ENCODE measurements around the gene MYO9A. TPM values are rescaled to one million over a fixed set of nuclear protein-coding genes. Genes with fewer than 3 reads are reported as not detected.

The MYO9A gene
- polyA plus RNA-seq, 1 donor: 37.5 TPM

GRCh38 chr15:71808311-71809020 is 309.5 kb downstream of the MYO9A start:
- no peak for DNase-seq

GRCh38 chr15:71807691-71808091 is 310.3 kb downstream of the MYO9A start:
- no peak for DNase-seq

GRCh38 chr15:71807125-71807629 is 310.8 kb downstream of the MYO9A start:
- no peak for DNase-seq

GRCh38 chr15:71806452-71806931 is 311.5 kb downstream of the MYO9A start:
- DNase-seq: no peak

GRCh38 chr15:71804695-71805470 is 313.1 kb downstream of the MYO9A start:
- no peak for DNase-seq

- no peak for DNase-seq
These were observed 313.7 kb downstream of the MYO9A start for GRCh38 chr15:71804226-71804625.

GRCh38 chr15:71802770-71803169 is 315.2 kb downstream of the MYO9A start:
- DNase-seq: no peak

GRCh38 chr15:71801935-71802655 is 315.9 kb downstream of the MYO9A start:
- DNase-seq: no peak

- DNase-seq: peak; percentile 80
These were observed 316.9 kb downstream of the MYO9A start for GRCh38 chr15:71800835-71801745.

- DNase-seq: no peak
These were observed 317.8 kb downstream of the MYO9A start for GRCh38 chr15:71800190-71800589.

- no peak for DNase-seq
These were observed 319.3 kb downstream of the MYO9A start for GRCh38 chr15:71798641-71799040.

- DNase-seq: no peak
These were observed 325.4 kb downstream of the MYO9A start for GRCh38 chr15:71792521-71792920.

- no peak for DNase-seq
These were observed 326.0 kb downstream of the MYO9A start for GRCh38 chr15:71791975-71792374.

GRCh38 chr15:71790081-71790480 is 327.9 kb downstream of the MYO9A start:
- DNase-seq: no peak

GRCh38 chr15:71789616-71790015 is 328.3 kb downstream of the MYO9A start:
- DNase-seq: no peak

GRCh38 chr15:71788646-71789579 is 329.0 kb downstream of the MYO9A start:
- no peak for DNase-seq

GRCh38 chr15:71786673-71787072 is 331.3 kb downstream of the MYO9A start:
- DNase-seq: no peak

GRCh38 chr15:71785996-71786395 is 332.0 kb downstream of the MYO9A start:
- DNase-seq: no peak

- DNase-seq: no peak
These were observed 333.2 kb downstream of the MYO9A start for GRCh38 chr15:71784719-71785118.

Data from left kidney (tissue), 2 donors.